Measurements from ENCODE around the gene PTGES3. TPM values are rescaled to one million over a fixed set of nuclear protein-coding genes. Genes with fewer than 3 reads are reported as not detected.

The PTGES3 gene
- total and polyA plus RNA-seq, 2 experiments from 2014 or later = 334 to 442 TPM

- TF ChIP-seq, protein P1, sequence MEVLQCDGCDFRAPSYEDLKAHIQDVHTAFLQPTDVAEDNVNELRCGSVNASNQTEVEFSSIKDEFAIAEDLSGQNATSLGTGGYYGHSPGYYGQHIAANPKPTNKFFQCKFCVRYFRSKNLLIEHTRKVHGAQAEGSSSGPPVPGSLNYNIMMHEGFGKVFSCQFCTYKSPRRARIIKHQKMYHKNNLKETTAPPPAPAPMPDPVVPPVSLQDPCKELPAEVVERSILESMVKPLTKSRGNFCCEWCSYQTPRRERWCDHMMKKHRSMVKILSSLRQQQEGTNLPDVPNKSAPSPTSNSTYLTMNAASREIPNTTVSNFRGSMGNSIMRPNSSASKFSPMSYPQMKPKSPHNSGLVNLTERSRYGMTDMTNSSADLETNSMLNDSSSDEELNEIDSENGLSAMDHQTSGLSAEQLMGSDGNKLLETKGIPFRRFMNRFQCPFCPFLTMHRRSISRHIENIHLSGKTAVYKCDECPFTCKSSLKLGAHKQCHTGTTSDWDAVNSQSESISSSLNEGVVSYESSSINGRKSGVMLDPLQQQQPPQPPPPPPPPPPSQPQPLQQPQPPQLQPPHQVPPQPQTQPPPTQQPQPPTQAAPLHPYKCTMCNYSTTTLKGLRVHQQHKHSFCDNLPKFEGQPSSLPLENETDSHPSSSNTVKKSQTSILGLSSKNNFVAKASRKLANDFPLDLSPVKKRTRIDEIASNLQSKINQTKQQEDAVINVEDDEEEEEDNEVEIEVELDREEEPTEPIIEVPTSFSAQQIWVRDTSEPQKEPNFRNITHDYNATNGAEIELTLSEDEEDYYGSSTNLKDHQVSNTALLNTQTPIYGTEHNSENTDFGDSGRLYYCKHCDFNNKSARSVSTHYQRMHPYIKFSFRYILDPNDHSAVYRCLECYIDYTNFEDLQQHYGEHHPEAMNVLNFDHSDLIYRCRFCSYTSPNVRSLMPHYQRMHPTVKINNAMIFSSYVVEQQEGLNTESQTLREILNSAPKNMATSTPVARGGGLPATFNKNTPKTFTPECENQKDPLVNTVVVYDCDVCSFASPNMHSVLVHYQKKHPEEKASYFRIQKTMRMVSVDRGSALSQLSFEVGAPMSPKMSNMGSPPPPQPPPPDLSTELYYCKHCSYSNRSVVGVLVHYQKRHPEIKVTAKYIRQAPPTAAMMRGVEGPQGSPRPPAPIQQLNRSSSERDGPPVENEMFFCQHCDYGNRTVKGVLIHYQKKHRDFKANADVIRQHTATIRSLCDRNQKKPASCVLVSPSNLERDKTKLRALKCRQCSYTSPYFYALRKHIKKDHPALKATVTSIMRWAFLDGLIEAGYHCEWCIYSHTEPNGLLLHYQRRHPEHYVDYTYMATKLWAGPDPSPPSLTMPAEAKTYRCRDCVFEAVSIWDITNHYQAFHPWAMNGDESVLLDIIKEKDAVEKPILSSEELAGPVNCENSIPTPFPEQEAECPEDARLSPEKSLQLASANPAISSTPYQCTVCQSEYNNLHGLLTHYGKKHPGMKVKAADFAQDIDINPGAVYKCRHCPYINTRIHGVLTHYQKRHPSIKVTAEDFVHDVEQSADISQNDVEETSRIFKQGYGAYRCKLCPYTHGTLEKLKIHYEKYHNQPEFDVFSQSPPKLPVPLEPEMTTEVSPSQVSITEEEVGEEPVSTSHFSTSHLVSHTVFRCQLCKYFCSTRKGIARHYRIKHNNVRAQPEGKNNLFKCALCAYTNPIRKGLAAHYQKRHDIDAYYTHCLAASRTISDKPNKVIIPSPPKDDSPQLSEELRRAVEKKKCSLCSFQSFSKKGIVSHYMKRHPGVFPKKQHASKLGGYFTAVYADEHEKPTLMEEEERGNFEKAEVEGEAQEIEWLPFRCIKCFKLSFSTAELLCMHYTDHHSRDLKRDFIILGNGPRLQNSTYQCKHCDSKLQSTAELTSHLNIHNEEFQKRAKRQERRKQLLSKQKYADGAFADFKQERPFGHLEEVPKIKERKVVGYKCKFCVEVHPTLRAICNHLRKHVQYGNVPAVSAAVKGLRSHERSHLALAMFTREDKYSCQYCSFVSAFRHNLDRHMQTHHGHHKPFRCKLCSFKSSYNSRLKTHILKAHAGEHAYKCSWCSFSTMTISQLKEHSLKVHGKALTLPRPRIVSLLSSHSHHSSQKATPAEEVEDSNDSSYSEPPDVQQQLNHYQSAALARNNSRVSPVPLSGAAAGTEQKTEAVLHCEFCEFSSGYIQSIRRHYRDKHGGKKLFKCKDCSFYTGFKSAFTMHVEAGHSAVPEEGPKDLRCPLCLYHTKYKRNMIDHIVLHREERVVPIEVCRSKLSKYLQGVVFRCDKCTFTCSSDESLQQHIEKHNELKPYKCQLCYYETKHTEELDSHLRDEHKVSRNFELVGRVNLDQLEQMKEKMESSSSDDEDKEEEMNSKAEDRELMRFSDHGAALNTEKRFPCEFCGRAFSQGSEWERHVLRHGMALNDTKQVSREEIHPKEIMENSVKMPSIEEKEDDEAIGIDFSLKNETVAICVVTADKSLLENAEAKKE (CRISPR knock-in tag; IDR thresholded peaks at IDR 0.05) = no peak
- TF ChIP-seq NANOG (IDR thresholded peaks at IDR 0.05; ENCODE audit: borderline replicate concordance) = no peak
Observed at GRCh38 chr12:56722832-56723231, 34.7 kb upstream of the PTGES3 start (continued).

DNA sequence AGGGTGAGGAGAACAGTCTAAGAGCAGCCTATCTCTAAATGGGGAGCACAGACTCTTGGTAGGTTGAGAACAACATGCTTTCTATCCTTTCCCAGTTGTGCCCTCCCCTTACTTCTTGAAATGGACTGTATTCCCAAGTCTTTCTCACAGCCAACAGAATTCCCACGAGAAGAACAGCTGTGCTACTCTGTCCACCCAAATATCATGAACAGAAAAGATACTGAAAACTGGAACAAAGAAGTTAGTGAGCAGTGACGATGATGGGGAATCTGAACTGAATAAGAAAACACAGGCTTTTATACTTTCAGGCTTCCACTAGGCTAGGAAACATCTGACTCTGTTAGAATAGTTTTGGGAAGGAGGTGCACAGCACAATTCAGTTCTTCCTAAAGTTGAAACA, 33.6 kb upstream of the PTGES3 start:
- TF ChIP-seq, protein P1 (CRISPR knock-in tag; IDR thresholded peaks at IDR 0.05) = no peak
- no peak for TF ChIP-seq ZNF114 (CRISPR knock-in tag; IDR thresholded peaks at IDR 0.05)
- no peak for TF ChIP-seq STAT1 (IDR thresholded peaks at IDR 0.05; ENCODE audit: unreplicated experiment)
- TF ChIP-seq POLR2AphosphoS5 (IDR thresholded peaks at IDR 0.05; ENCODE audit: low read depth) = no peak
- TF ChIP-seq, protein P2, sequence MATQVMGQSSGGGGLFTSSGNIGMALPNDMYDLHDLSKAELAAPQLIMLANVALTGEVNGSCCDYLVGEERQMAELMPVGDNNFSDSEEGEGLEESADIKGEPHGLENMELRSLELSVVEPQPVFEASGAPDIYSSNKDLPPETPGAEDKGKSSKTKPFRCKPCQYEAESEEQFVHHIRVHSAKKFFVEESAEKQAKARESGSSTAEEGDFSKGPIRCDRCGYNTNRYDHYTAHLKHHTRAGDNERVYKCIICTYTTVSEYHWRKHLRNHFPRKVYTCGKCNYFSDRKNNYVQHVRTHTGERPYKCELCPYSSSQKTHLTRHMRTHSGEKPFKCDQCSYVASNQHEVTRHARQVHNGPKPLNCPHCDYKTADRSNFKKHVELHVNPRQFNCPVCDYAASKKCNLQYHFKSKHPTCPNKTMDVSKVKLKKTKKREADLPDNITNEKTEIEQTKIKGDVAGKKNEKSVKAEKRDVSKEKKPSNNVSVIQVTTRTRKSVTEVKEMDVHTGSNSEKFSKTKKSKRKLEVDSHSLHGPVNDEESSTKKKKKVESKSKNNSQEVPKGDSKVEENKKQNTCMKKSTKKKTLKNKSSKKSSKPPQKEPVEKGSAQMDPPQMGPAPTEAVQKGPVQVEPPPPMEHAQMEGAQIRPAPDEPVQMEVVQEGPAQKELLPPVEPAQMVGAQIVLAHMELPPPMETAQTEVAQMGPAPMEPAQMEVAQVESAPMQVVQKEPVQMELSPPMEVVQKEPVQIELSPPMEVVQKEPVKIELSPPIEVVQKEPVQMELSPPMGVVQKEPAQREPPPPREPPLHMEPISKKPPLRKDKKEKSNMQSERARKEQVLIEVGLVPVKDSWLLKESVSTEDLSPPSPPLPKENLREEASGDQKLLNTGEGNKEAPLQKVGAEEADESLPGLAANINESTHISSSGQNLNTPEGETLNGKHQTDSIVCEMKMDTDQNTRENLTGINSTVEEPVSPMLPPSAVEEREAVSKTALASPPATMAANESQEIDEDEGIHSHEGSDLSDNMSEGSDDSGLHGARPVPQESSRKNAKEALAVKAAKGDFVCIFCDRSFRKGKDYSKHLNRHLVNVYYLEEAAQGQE (IDR thresholded peaks at IDR 0.05; ENCODE audit: unreplicated experiment) = no peak
- Mint-ChIP-seq H3K9me3 (no peaks in the 10 kb centered on the region; the same call in 2 of the 3 replicates), H3K4me1 (peaks cover 63% of the 10 kb centered on the region), H3K4me3 (peak overlapping the region; percentile 98), H3K27me3 (ENCODE audit: insufficient read depth, low read depth, poor library complexity) (peaks cover 17% of the 10 kb centered on the region), H3K27ac (peak overlapping the region; percentile 74; the same call in 1 of the 2 replicates), H3K36me3 (ENCODE audit: low read depth) (peaks cover 74% of the 10 kb centered on the region)
- peak overlapping the region; percentile 99 for H3K4me2 ChIP-seq
- no peaks in the 10 kb centered on the region for H3K27me3 ChIP-seq (ENCODE audit: insufficient read depth)
- peaks cover 73% of the 10 kb centered on the region for H3K79me2 ChIP-seq (replicated peaks; ENCODE audit: insufficient read depth)
- H3K4me1 ChIP-seq (ENCODE audit: insufficient read depth) = peaks cover 57% of the 10 kb centered on the region
- peaks cover 55% of the 10 kb centered on the region for H4K20me1 ChIP-seq (replicated peaks; ENCODE audit: insufficient read depth)
- no peak overlapping the region for H2AFZ ChIP-seq
- H3K9me2 ChIP-seq (ENCODE audit: insufficient read depth) = peaks cover 5% of the 10 kb centered on the region; the same call in 1 of the 2 replicates
- H3F3A ChIP-seq (replicated peaks; ENCODE audit: low read depth) = 0 out of 2 replicates have a peak, but pooled peaks cover 23% of the 10 kb centered on the region
- DNase-seq (ENCODE audit: low spot score) = no peak
- H3K36me3 ChIP-seq (ENCODE audit: insufficient read depth) = peaks cover 38% of the 10 kb centered on the region
- peak overlapping the region; percentile 93 for H3K4me3 ChIP-seq
- H3K27ac ChIP-seq (ENCODE audit: low read depth) = no peak overlapping the region; the same call in 1 of the 2 replicates
- ATAC-seq = no peak

Measured in GM23338 (cell line).